ENCODE data around the gene SHISA6. TPM values are rescaled to one million over a fixed set of nuclear protein-coding genes. Genes with fewer than 3 reads are reported as not detected.

SHISA6 gene
- total RNA-seq, 1 experiment from 2014 or later, result 40.0 TPM

- POLR2A ChIA-PET (ENCODE audit: low non-redundant PET), result no interaction called here
Observed at GRCh38 chr17:11238705-11239104, 2.3 kb upstream of the SHISA6 start.

GRCh38 chr17:11239379-11239970, 1.5 kb upstream of the SHISA6 start:
- no peaks in the 10 kb centered on the region for H3K9me3 ChIP-seq (ENCODE audit: low read depth, low read length, poor library complexity, severe bottlenecking)
- no TSS peak for BruUV-seq (replicated peaks)
- H3K4me1 ChIP-seq (ENCODE audit: insufficient read depth, low read length, poor library complexity, severe bottlenecking), result peaks cover 26% of the 10 kb centered on the region
- peak overlapping the region; percentile 65 for H3K4me3 ChIP-seq (ENCODE audit: low read depth, low read length, poor library complexity, severe bottlenecking)
- peaks cover 3% of the 10 kb centered on the region for H3K36me3 ChIP-seq (ENCODE audit: insufficient read depth, low read length, poor library complexity, severe bottlenecking)
- H3K27me3 ChIP-seq (replicated peaks; ENCODE audit: insufficient read depth, low read depth, low read length, poor library complexity), result no peaks in the 10 kb centered on the region
- DNase-seq (ENCODE audit: low spot score), result no peak
- no peak overlapping the region for H3K27ac ChIP-seq (ENCODE audit: low read depth, low read length, poor library complexity, severe bottlenecking)
- ChIA-PET POLR2A (ENCODE audit: low non-redundant PET) (no interaction called here), CTCF (interaction anchor here (0.6 to 1.7 kb wide), 2 partner anchors 40 to 405 kb away, joined by 3 to 5 read pairs; no protein-coding TSS in a partner anchor)
- TF ChIP-seq EZH2 (IDR thresholded peaks at IDR 0.05; ENCODE audit: borderline replicate concordance, low read depth, low read length, poor library complexity, severe bottlenecking), result no peak
- no peak for TF ChIP-seq CTCF (conservative IDR thresholded peaks at IDR 0.05; ENCODE audit: low read depth, low read length)
- intact Hi-C loops (cut with micrococcal nuclease; ENCODE audit: unreplicated experiment), result loop anchor here (10.0 kb wide), 1 partner anchor 695 kb away; no protein-coding TSS in a partner anchor

More at GRCh38 chr17:11238705-11239104, 2.3 kb upstream of the SHISA6 start:
- no peak for TF ChIP-seq CTCF (conservative IDR thresholded peaks at IDR 0.05; ENCODE audit: low read depth, low read length)
- TF ChIP-seq EZH2 (IDR thresholded peaks at IDR 0.05; ENCODE audit: borderline replicate concordance, low read depth, low read length, poor library complexity, severe bottlenecking), result no peak
- Histone ChIP-seq H3K27ac (ENCODE audit: low read depth, low read length, poor library complexity, severe bottlenecking) (no peak overlapping the region), H3K9me3 (ENCODE audit: low read depth, low read length, poor library complexity, severe bottlenecking) (no peaks in the 10 kb centered on the region), H3K27me3 (replicated peaks; ENCODE audit: insufficient read depth, low read depth, low read length, poor library complexity) (no peaks in the 10 kb centered on the region), H3K36me3 (ENCODE audit: insufficient read depth, low read length, poor library complexity, severe bottlenecking) (peaks cover 3% of the 10 kb centered on the region), H3K4me3 (ENCODE audit: low read depth, low read length, poor library complexity, severe bottlenecking) (no peak overlapping the region), H3K4me1 (ENCODE audit: insufficient read depth, low read length, poor library complexity, severe bottlenecking) (peaks cover 18% of the 10 kb centered on the region)
- intact Hi-C loops (cut with micrococcal nuclease; ENCODE audit: unreplicated experiment), result loop anchor here (10.0 kb wide), 1 partner anchor 696 kb away; no protein-coding TSS in a partner anchor
- CTCF ChIA-PET, result no interaction called here
- no TSS peak for BruUV-seq (replicated peaks)
- no peak for DNase-seq (ENCODE audit: low spot score)

- Histone ChIP-seq H3K36me3 (ENCODE audit: insufficient read depth, low read length, poor library complexity, severe bottlenecking) (peaks cover 3% of the 10 kb centered on the region), H3K4me3 (ENCODE audit: low read depth, low read length, poor library complexity, severe bottlenecking) (peak overlapping the region; percentile 65), H3K4me1 (ENCODE audit: insufficient read depth, low read length, poor library complexity, severe bottlenecking) (peaks cover 32% of the 10 kb centered on the region), H3K9me3 (ENCODE audit: low read depth, low read length, poor library complexity, severe bottlenecking) (no peaks in the 10 kb centered on the region), H3K27me3 (replicated peaks; ENCODE audit: insufficient read depth, low read depth, low read length, poor library complexity) (no peaks in the 10 kb centered on the region), H3K27ac (ENCODE audit: low read depth, low read length, poor library complexity, severe bottlenecking) (peak overlapping the region; percentile 80)
- peak; percentile 77 for DNase-seq (ENCODE audit: low spot score)
- TF ChIP-seq EZH2 (IDR thresholded peaks at IDR 0.05; ENCODE audit: borderline replicate concordance, low read depth, low read length, poor library complexity, severe bottlenecking) (no peak), CTCF (conservative IDR thresholded peaks at IDR 0.05; ENCODE audit: low read depth, low read length) (peak; percentile 55)
- no TSS peak for BruUV-seq (replicated peaks)
- ChIA-PET POLR2A (ENCODE audit: low non-redundant PET) (interaction anchor here (0.6 kb wide), 1 partner anchor 666 kb away, joined by 5 read pairs; no protein-coding TSS in a partner anchor), CTCF (interaction anchor here (0.6 to 1.7 kb wide), 7 partner anchors 37 to 509 kb away, joined by 3 to 12 read pairs (median 4); no protein-coding TSS in a partner anchor)
- intact Hi-C loops (cut with micrococcal nuclease; ENCODE audit: unreplicated experiment), result loop anchor here (5.0 kb wide), 5 partner anchors 142 to 502 kb away; no protein-coding TSS in a partner anchor
Observed at GRCh38 chr17:11240041-11240840, 772 bp upstream of the SHISA6 start.

Measured in A673 (cell line).